ENCODE data around the gene CEP112.

DNA sequence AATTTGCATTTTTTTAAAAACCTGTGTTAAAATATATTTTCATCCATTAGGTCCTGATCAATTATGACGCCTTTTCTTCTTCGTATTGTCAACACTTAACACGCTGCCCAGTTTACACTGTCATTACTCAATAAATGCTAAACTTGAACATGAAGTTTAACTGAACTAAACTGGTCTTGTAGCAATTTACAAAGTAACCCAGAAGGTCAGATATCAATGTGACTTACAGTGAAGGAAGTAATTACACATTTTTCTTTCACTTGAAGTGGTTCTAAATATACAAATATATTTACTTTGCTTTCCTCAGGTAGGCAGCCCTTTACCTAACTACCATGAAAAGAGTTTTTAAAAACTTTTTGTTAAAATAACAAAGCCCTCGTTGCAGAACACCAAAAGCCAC, 374.0 kb downstream of the CEP112 start:
- TF ChIP-seq CREB1 (CRISPR knock-in tag; IDR thresholded peaks at IDR 0.05; ENCODE audit: low read depth), result no peak
- no peak for TF ChIP-seq CTCF (conservative IDR thresholded peaks at IDR 0.05; ENCODE audit: low read depth in 2 of 2)
- no peak for TF ChIP-seq EZH2 (IDR thresholded peaks at IDR 0.05; ENCODE audit: low read depth, unreplicated experiment)
- no peak for TF ChIP-seq REST (IDR thresholded peaks at IDR 0.05; ENCODE audit: unreplicated experiment)
- TF ChIP-seq POLR2AphosphoS5 (IDR thresholded peaks at IDR 0.05; ENCODE audit: low read depth), result no peak
- no peak for TF ChIP-seq EZH2phosphoT487 (IDR thresholded peaks at IDR 0.05; ENCODE audit: unreplicated experiment)
- TF ChIP-seq JUNB (IDR thresholded peaks at IDR 0.05; ENCODE audit: unreplicated experiment), result no peak
- no peak for TF ChIP-seq NANOG (IDR thresholded peaks at IDR 0.05; ENCODE audit: borderline replicate concordance)
- no peak for TF ChIP-seq ZNF331 (CRISPR knock-in tag; IDR thresholded peaks at IDR 0.05; ENCODE audit: low read depth)
- TF ChIP-seq STAT1 (IDR thresholded peaks at IDR 0.05; ENCODE audit: unreplicated experiment), result no peak
- TF ChIP-seq ZNF114 (CRISPR knock-in tag; IDR thresholded peaks at IDR 0.05), result no peak
